Measurements from ENCODE around the gene MRFAP1L1.
"Not testable (repeated sequence)": the region's sequence is repeated elsewhere in the genome, so short reads cannot be mapped to it uniquely, and the experiment has no call there.

The MRFAP1L1 gene

DNA sequence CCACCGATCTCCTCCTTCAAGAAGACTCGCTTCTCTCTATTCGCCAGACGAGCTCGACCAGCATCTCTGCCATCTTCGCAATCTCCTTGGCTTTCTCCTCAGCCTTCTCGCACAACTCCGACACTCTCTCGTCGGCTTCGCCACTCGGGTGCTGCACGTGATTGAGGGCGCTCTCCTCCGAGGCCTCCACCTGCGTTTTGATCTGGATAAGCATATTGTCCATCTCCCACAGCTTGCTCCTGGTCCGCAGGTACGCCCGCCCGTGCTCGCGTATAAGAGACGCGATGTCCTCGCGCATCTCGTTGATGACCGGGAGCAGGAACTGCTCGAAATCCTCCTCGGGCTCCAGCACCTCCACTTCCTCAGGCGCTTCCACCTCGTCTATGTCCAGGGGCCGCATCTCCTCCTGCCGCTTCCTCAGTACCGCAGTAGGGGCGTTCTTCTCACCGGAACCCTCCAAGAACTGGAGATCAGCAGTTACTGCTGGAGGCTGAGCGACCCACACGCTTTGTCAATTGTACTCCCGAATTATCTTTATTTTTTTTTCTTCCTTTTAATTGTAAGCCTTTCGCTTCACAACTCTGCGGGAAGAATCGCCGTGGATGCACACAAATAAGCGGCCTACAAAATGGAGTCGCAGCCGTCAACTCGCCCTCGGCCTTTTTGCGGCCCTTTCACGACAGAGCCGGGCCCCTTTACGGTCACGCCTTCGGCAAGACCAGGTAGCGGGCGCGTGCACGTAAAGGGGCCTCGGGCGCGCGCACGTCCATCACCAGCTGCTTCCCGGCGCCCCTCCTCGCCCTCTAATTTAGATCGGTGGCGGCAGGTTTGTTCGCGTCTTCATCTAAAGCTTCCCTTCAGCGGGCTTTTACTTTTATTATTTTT is at the start of gene MRFAP1L1:
Gene MRFAP1L1, minus strand, starts transcription at position 636 of the 885 bp plus-strand sequence. Its CDS starts 236 bp downstream, at position 400.
- intact Hi-C loops (cut with DNase I): loop anchor here (2.0 to 10.0 kb wide), 2 partner anchors 69 to 275 kb away; partner anchors contain the start of gene MRFAP1
- peak; percentile 90 to 99 (median 96) for DNase-seq

DNA sequence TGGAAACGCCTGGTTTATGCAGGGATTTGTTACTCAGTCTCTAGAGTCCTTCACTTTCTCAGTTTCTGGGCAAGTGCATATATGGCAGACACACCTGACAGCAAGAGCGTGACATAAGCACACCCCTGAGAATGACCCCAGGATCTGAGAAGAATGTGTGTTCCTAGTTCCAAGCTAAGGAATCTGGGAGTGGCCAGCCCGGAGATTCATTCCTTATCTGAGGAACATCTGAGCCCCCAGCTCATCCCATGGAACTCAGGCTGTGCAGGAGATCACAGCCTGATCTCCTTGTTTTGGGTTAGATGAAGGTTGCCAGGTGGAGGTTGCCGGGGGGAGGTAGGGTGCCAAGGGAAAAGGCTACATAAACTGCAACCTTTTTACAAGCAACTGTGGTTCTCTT is 49.1 kb upstream of the MRFAP1L1 start:
- DNase-seq: no peak
- intact Hi-C loops (cut with DNase I): no loop called here

DNA sequence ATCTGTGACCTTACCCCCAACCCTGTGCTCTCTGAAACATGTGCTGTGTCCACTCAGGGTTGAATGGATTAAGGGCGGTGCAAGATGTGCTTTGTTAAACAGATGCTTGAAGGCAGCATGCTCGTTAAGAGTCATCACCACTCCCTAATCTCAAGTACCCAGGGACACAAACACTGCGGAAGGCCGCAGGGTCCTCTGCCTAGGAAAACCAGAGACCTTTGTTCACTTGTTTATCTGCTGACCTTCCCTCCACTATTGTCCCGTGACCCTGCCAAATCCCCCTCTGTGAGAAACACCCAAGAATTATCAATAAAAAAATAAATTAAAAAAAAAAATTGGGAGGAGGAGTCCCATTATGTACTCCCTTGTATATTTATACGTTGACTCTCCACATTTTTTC is 46.7 kb upstream of the MRFAP1L1 start:
- intact Hi-C loops (cut with DNase I); DNase-seq: not testable (repeated sequence)

DNA sequence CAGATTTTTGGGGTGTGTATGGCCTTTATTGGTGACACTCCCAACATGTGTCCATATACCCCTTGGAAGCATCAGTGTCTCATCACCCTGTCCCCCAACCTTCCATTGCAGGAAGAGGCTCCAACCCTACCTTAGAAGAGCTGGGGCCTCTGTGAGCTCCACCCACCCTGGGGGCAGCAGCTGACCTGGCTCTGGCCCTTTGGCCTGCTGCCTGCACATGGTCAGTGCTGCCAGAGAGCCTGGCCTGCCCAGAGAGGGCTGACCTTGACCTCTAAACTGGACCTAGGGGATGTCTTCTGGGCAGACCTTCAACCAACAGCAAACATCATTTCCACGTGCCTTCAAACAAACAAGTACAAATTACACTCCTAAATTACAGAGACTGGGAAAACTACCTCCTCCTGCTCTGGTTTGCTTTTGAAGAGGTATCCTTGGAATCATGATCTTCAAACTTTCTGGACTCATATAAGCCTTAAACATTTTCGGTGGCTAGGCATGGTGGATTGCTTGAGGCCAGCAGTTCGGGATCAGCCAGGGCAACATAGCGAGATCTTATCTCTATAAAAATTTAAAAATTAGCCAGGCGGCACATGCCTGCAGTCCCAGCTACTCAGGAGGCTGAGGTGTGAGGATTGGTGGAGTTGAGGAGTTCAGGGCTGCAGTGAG is 45.6 kb upstream of the MRFAP1L1 start:
- intact Hi-C loops (cut with DNase I): no loop called here
- no peak for DNase-seq

DNA sequence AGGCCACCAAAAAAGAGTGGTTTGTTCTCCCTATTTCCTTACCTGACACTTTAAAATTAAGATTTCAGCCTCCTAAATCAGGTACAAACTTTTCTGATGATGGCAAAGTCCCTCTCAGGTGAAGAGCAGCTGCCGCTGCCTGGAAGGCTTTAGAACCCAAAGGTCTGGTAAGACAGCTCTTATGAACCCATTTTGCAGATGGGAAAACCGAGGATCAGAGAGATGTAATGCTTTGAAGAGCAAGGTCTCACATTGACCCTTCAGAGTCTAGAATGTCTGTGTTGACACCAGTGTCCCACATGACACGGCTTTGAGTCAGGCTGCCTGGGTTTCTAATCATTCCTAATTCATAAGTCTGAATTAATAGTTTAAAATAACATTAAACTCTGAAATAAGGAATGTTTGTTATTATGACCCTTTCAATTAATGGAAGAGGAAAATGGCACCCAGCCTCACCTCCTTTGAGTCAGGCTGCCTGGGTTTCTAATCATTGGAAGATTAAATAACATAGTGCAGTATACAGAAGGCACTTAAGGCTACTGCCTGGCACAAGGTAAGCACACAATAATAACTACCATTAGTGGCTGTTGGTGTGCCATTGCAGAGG is 44.9 kb upstream of the MRFAP1L1 start:
- no peak for DNase-seq
- intact Hi-C loops (cut with DNase I): no loop called here

DNA sequence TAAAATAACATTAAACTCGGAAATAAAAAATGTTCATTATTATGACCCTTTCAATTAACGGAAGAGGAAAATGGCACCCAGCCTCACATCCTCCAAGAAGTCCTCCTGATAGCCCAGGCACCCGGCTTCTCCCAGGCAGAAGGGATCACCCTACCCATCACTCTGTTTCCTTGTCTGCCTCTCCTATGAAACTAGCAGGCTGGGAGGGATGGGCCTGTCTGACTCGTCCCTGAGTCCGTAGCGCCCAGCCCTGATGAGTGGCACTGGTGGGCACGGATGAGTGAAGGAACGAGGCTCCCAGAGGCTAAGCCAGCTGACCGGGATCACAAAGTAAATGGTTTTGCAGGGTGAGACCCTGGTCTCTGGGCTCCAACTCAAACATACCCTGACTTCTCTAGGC is 44.2 kb upstream of the MRFAP1L1 start:
- DNase-seq: no peak
- intact Hi-C loops (cut with DNase I): no loop called here

DNA sequence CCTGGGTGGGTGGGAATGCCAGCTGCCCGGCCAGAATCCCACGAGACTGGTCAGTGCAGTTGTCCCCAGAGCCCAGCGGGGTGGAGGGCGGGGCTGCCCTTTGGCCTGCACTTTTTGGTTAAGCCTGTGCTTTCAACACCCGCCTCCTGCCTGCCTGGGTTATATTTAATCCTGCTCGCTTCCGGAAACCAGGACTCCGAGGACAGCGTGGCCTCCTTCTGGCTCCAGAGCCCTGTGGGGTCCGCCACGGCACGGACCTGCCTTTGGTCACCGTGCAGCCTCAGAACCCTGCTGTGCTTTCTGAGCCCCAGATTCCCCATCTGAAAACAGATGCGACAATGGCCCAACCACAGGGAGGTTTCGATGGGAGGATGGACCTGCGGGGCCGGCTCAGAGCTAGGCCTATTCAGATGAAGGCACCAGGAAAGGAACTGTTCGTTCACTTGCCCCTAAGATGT is 43.5 kb upstream of the MRFAP1L1 start:
- DNase-seq: peak in 32 of 42 donors; percentile 21 to 67 (median 44)
- intact Hi-C loops (cut with DNase I): no loop called here

DNA sequence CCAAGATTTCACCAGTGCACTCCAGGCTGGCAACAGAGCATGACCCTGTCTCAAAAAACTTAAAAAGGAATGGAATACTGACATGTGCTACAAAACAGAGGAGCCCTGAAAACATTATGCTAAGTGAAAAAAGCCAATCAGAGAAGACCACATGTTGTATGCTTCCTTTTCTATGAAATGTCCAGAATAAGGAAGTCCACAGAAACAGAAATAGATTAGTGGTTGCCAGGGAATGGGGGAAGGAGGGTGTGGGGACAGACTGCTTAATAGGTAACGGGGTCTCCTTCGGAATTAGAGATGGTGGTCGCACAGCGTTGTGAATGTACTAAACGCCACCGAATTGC is 42.8 kb upstream of the MRFAP1L1 start:
- no peak for DNase-seq
- intact Hi-C loops (cut with DNase I): no loop called here

DNA sequence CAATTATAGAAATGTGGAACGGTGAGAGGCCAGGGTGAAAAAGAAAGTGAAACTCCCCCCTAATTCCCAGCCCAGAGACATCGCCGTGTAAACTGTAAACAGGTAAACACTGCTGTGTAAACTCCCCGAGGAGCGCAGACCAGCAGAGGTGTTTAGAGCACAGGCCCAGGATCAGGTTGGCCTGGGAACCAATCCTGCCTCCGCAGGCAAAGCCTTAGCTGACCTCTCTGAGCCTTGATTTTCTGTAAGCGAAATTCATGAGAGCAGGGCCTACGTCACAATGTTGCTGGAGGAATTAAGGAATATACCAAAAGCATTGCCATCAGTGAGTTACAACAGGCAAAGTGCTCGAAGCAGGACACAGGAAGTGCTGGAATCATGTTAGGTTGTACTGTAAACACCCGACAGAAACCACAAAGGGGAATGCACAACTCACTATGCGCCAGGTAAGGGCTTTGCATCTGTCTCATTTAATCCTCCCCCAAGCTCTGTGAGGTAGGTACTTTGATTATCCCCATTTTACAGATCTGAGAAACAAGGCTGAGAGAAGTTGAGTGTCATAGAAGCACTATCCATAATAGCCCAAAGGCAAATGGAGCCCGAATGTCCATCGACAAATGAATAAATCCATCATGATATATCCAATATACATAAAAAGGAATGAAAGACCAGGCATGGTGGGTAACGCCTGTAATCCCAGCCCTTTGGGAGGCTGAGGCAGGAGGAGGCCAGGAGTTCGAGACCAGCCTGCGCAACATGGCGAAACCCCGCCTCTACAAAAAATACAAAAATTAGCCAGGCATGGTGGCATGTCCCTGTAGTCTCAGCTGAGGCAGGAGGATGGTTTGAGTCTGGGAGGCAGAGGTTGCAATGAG is 42.2 kb upstream of the MRFAP1L1 start:
- intact Hi-C loops (cut with DNase I): no loop called here
- DNase-seq: no peak

DNA sequence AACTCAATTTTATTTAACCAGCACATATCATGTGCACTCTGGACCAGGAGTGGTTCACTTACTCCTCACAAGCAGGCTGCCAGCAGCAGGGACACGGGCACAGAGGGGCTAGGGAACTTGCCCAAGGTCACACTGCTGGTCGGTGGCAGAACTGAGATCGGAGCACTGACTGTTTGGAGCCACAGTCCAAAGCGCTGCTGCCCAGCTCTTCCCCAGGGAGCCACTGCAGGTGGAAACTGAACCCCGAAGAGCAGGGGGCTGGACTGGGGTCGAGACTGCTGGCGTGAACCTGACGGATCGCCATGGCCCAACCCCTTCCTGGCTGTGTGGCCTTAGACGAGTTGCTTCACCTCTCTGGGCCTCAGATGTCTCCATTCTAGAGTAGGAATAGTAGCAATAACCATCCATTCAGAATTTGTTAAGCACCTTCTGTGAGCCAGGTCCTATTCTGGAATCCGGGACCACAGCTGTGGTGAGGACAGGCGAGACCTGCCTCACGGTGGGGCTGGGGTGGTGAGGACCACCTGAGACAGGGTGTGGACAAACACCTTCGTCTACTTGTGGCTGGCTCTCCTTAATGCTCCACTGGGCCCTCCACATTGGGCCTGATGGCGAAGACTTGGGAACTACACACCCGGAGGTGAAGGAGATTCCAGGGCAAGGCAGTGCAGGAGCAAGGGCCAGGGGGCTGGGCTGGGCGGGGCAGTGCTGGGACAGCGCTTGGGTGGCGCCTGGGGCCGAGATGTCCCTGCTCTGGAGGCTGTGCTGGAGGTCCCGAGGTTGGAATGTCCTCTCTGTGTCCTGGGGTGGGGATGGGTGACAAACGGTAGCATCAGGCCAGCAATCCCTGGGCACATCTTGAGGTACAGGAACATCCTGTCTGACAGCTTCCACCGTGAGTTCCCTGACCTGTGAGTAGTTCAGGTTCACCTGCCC is 40.9 kb upstream of the MRFAP1L1 start:
- DNase-seq: no peak
- intact Hi-C loops (cut with DNase I): no loop called here

DNA sequence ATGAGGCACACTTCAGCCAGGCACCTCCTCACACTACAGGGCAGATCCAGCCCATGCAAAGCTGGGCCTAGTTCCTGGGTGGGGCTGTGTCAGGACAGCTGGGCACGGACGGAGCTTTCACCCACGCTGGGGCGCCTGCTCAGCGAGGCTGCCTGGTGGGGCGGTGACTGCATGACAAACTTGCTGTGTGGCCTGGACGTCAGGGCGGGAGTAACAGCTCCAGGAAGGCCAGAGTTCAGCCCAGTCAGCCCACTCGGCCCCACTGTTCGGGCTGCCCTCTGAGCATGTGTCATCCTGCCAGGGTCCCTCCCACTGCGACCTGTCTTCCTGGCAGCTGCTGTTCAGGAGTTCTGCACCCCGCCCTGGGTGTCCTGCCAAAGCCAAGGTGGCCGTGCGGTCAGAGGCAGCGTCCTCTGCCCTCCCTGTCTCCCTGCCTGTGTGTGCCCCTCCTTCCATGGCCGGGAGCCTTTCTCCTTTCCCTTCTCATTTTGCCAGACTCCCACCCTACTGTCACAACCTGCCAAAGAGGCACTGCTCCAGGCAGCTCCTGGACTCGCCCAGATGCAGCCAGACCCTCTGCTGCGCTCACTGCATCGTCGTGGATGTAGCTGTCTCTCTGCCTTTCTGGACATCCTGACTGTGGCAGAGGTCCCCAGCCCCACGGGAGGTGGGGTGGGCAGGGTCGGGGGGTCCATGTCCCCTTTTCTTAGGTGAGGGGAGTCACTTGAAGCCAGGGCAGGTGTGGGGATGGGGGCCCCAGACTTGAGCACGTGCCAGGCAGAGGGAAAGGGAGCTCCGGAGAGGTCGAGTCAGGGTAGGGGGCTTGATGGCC is 39.9 kb upstream of the MRFAP1L1 start:
- intact Hi-C loops (cut with DNase I): no loop called here
- DNase-seq: no peak

DNA sequence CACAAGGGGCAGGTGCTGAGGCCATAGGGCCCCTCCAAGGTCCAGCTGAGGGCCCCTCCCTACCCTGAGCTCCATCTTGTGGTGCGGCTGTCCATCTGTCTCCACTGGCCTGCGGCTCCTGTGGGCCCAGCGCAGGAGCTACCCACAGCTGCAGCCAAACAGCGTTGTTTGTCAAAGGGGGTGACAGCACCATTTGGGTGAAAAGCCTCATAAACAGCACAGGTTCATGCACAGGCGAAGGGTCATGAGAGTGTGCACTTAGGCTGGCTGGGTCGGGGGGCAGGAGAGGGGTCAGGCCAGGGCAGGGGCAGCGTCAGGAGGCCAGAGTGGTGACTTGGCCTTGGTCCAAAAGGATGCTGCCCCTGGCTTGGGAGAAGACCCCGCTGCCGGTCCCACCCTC is 38.6 kb upstream of the MRFAP1L1 start:
- DNase-seq: no peak
- intact Hi-C loops (cut with DNase I): no loop called here

DNA sequence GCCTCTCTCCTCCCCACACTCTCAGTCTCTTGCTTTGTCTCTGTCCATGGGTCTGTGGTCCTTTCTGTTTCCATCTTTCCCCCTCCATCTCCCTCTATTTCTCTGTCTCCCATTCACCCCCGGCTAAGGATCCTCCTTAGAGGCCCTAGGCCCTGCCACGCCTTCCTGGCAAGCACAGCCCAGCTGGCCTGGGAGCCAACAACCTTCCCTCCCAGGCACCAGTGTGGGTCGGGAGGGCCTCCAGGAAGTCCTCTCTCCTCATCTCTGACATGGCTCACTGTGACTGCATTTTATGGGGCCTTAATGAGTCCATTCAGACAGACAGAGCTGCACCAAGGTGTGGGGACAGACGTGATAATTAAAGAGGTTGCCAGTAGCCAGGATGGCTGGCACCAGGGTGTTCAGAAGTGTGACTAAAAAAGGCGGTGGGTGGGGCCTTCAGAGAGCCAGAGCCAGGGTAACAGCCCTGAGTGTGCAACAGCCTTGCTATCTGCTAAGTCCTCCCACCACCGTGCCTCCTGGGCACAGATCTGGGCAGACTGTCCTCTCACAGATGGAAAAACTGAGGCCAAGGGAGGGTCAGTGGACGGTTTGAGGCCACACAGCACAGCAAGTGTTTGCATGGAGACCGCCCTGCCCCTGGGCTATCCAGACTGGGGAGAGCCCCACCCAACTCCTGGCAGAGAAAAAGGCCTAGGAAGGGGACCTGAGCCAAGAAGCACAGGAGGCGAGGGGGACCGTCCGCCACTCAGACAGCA is 37.8 kb upstream of the MRFAP1L1 start:
- no peak for DNase-seq
- intact Hi-C loops (cut with DNase I): no loop called here

DNA sequence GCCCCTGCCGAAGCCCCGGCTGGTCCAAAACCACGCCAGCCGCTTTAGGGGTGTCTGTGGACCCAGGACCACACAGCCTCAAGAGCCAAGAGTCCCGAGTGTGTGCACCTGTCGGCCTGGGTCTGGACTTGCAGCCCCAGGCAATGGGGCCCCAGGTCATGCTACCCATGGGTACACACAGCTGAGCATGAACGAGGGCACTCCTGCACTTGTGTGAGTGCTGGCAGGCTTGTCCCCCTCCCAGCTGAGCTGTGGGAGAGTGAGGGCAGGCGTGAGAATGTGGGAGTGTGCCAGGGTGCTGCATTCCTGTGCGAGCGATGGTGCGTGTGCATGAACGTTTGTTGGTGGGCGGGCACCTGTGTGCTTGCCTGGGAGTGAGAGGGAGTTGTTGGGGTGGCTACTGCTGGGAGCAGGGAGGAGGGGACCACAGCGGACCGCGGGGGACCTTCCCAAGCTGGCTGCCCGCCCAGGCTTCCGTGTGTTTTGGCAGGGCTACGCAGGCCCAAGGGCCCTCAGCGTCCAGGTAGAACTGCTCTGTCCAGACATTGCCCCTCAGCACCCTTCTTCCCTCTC is 37.1 kb upstream of the MRFAP1L1 start:
- intact Hi-C loops (cut with DNase I): no loop called here
- DNase-seq: peak in 6 of 42 donors; percentile 11 to 56 (median 32)

DNA sequence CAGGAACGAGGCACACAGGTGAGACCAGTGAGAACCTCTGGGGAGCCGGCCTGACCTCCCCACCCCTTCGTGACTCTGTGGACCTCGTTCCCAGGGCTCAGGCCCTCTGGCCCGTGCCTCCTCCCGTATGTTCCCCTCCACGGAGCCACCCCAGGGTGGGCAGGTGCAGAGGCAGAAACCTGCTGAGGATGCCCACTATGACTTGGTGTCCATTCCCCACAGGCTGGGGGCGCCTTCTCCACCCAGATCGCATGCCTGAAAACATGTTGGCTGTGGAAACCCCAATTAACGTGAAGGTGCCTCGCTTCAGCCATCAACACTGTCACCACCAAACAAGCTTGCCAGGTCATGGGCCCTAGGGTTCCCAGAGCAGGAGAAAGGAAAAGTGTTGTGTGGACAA is 33.3 kb upstream of the MRFAP1L1 start:
- intact Hi-C loops (cut with DNase I): no loop called here
- no peak for DNase-seq

DNA sequence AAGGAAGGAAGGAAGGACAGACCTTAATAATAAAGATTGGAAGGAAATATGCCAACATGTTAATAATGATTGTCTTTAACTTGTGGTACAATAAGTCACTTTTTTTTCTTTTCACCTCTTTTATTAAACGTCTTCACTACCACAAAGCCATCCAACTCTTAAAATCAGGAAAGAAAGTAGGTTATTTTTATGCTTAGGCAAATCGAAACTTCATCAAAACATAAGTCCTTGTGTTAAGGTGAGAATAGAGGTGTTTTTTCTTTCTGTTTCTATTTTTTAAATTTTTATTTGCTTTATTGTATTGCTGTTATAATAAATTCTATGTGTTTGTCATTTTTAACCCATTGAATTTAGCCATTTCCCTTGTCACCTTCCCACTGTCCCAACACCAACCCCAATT is 32.8 kb upstream of the MRFAP1L1 start:
- no peak for DNase-seq
- intact Hi-C loops (cut with DNase I): no loop called here

Measured in head of caudate nucleus (tissue), 42 donors.